RCC 7860 (cell line): ENCODE results near the gene COPS6.
A peak's percentile ranks its signal among the peaks of the same experiment; 100 is the strongest.
"Not testable (repeated sequence)": the region's sequence is repeated elsewhere in the genome, so short reads cannot be mapped to it uniquely, and the experiment has no call there.

Experiments used
- DNase-seq: peaks from one replicate; pipeline ENCODE4 v3.0.0-alpha.2; 2015; ENCODE audit warnings: low spot score
- FAIRE-seq: peaks from 2 replicates; lab custom pipeline; 2012; peaks lifted over from hg19 to GRCh38; lab: Jason Lieb, UNC

COPS6 gene

DNA sequence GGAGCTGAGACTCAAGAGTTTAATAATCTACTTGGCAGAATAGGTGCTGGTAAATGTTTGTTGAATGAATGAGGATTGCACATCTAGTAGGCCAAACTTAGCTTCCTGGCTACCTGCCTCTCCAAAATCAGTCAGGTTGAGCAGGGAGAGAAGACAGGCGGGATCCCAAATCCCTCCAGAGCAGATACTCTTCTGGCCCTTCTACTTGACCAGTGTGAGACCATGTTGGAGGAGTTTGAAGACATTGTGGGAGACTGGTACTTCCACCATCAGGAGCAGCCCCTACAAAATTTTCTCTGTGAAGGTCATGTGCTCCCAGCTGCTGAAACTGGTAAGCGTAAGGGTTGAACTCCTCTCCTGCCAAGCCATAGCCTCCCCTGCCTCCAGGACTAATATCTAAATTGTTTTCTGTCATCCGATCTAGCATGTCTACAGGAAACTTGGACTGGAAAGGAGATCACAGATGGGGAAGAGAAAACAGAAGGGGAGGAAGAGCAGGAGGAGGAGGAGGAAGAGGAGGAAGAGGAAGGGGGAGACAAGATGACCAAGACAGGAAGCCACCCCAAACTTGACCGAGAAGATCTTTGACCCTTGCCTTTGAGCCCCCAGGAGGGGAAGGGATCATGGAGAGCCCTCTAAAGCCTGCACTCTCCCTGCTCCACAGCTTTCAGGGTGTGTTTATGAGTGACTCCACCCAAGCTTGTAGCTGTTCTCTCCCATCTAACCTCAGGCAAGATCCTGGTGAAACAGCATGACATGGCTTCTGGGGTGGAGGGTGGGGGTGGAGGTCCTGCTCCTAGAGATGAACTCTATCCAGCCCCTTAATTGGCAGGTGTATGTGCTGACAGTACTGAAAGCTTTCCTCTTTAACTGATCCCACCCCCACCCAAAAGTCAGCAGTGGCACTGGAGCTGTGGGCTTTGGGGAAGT, 35.8 kb downstream of the COPS6 start:
- DNase-seq (no peak), FAIRE-seq (no peak)

- FAIRE-seq (no peak), DNase-seq (no peak)
Observed at GRCh38 chr7:100126239-100126930, 37.6 kb downstream of the COPS6 start.

DNA sequence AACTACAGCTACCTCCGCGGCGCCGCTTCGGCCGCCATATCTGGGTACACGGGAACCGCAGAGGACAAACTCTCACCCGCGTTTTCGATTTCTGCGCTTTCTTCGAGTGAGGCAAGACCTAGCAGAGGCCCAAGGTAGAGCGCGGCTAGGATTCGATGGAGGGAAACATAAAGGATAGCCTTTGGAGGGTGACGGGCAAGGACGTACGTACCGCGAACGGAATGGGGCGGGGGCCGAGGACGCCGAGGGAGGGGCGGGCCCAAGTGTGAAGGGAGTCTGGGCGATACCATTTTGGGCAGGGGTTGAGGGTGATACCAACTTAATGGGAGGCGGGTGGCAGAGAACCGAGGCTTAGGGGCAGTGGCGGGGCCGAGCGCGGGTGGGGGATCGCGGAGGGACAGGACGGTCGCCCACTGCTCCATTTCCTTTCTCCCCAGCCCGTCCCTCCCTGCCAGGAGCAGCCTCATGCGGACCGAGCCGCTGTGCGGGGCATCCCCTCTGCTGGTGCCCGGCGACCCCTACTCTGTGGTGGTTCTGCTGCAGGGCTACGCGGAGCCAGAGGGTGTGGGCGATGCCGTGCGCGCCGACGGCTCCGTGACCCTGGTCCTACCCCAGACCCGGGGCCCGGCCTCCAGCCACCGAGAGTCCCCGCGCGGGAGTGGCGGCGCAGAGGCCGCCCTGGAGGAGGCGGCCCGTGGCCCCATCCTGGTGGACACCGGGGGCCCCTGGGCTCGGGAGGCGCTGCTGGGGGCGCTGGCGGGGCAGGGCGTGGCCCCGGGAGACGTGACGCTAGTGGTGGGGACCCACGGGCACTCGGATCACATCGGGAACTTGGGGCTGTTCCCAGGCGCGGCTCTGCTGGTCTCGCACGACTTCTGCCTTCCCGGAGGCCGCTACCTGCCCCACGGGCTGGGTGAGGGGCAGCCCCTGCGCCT, 38.4 kb downstream of the COPS6 start, which contains the start of gene MBLAC1:
MBLAC1 (plus strand) TSS at position 37 of the 935 bp plus-strand sequence; CDS start at position 466, 429 bp downstream.
- FAIRE-seq (no peak), DNase-seq (peak; percentile 86)

DNA sequence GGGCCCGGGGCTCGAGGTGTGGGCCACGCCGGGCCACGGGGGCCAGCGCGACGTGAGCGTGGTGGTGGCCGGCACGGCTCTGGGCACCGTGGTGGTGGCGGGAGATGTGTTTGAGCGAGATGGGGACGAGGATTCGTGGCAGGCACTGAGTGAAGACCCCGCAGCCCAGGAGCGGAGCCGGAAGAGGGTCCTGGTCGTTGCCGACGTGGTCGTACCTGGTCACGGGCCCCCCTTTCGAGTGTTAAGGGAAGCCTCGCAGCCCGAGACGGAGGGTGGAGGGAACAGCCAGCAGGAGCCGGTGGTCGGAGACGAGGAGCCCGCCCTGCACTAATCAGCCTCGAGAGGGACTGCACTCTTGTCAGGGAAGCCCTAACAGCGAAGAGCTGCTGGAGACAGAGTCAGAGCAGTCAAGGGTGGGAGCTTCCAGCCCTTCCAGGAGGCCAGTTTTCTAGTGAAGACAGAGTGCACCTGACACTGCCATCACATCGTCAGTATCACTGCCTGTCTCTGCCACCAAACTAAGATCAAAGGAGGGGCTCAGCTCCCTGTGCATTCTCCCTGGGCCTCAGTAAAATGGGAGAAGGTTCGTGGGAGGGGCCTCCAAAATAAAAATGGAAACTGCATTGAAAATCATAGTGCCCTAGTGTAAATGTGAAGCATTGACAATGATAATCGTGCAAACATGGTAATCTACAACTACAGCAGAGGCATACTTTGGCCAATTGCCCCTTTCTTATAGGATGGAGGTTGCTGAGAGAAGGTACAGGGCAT, 39.3 kb downstream of the COPS6 start:
- no peak for FAIRE-seq
- no peak for DNase-seq

DNA sequence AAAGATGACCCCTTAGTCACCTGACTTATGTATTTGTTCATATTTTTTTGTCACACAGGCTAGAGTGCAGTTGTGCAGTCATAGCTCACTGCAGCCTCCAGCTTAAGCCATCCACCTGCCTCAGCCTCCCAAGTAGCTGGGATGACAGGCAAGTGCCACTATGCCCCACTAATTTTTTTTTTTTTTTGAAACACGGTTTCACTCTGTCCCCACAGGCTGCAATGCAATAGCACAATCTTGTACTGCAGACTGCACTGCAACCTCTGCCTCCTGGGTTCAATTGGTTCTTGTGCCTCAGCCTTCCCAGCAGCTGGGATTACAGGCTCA, 39.8 kb downstream of the COPS6 start:
- DNase-seq = no peak
- no peak for FAIRE-seq

DNA sequence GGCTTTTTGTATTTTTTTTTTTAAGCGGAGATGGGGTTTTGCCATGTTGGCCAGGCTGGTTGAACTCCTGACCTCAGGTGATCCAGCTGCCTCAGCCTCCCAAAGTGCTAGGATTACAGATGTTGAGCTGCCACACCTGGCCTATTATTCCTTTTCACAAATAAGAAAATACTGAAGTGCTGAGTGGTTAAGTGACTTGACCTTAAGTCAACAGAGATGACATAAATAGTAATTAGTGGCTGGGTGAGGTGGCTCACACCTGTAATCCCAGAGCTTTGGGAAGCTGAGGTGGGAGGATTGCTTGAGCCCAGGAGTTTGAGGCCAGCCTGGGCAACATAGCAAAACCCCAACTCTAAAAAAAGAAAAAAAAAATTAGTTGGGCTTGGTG, 41.4 kb downstream of the COPS6 start:
- FAIRE-seq, DNase-seq: not testable (repeated sequence)

DNA sequence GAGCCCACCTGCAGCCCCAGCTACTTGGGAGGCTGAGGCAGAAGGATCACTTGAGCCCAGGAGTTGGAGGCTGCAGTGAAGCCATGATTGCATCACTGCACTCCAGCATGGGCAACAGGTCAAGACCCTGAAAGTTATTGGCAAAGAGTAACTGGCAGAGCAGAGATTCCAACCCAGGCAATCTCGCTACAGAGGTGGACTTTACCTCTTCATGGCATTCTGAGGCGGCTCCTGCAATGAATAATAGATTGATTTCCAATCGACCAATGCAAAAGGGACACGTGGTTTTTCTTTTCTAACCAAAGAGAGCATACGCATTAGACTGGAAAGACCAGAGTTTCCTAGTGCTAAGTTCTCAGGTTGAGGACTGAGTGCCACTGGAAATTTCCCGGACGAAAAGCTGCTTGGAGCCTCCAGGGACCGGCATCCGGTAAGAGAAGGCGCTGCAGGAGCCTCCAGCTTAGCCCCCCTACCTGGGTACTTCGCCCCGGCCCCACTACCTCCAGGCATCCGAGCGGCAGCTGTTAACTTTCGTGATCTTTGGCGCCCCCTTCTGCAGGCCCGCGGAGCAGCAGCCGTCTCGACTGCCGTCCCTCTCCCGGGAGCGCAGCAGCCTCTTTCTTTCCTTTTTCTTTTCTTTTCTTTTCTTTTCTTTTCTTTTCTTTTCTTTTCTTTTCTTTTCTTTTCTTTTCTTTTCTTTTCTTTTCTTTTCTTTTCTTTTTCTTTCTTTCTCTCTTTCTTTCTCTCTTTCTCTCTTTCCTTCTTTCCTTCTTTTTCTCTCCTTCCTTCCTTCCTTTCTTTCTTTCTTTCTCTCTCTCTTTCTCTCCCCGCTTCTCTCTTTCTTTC, 42.1 kb downstream of the COPS6 start:
- DNase-seq (peak; percentile 26), FAIRE-seq (peak; percentile 16)

GRCh38 chr7:100132126-100132525, 43.4 kb downstream of the COPS6 start:
- FAIRE-seq = no peak
- no peak for DNase-seq

DNA sequence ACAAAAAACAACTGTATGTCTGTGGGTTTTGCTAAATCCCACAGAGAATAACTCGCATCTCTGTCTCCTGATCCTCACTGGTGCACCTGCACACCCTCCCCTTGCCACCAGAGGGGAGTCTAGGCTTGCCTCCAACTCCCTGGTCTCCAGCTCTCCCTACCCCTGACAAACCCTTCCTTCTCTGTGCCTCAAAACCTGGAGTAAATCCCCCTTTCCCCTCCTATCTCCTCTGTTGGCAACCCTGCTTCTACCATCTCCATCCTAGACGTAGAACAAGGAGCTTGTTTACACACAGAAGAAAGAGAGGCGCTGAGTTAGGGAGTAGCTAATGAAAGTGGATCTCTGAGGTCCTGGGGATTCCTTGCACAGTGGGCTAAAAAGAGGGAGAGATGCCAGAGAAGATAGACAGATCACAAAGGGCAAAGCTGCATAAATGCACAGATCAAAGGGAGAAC, 44.0 kb downstream of the COPS6 start:
- peak; percentile 55 for DNase-seq
- FAIRE-seq = no peak

GRCh38 chr7:100137851-100138760, 49.3 kb downstream of the COPS6 start:
- FAIRE-seq = no peak
- DNase-seq = no peak

DNA sequence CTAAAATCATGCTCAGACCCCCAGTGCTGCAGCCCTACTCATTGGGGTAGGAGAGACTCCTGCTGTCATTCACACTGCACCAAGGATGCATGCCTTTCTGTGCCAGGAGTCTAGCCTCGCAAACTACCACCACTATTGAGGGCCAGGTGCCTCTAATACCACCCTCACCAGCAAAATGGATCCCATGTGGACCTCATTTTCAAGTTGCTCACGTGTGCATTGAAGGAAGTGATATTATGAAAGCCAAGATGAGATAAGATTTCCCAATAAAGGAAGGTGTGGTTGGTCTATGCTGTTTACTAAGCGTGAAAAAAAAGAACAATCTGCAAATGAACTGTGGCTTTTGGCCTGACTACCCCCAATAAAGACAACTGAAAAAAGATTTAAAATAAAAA, 52.8 kb downstream of the COPS6 start:
- no peak for DNase-seq

More for the DNA sequence above, 52.8 kb downstream of the COPS6 start:
- FAIRE-seq = no peak
